CD14-positive monocyte (primary cell): ENCODE results near the gene GPR68. TPM values are rescaled to one million over a fixed set of nuclear protein-coding genes. Genes with fewer than 3 reads are reported as not detected.

Experiments used
- DNase-seq, 3 donors: peaks; one replicate each; pipeline ENCODE4 v3.0.0-alpha.2; 2011 to 2022
- H2AFZ ChIP-seq: 2 replicates; pipeline ENCODE4 v1.6.0; 2012; ENCODE audit warnings: mild to moderate bottlenecking, low read depth, low read length, inconsistent platforms; ENCODE audit not compliant: insufficient read depth, poor library complexity, severe bottlenecking
- H3K27ac ChIP-seq, 2 donors: 1 replicate in 1 of 2; 2 replicates in 1 of 2; pipeline ENCODE4 v1.5.1; 2012 to 2013; ENCODE audit warnings: low read length in 2 of 2, control low read depth in 1 of 2, inconsistent platforms in 1 of 2, low read depth in 1 of 2, mild to moderate bottlenecking in 1 of 2
- H3K27me3 ChIP-seq, 2 donors: one replicate each; pipeline versions ENCODE4 v1.6.0 to v1.6.1; 2011 to 2013; ENCODE audit warnings: low read length in 2 of 2; ENCODE audit not compliant: control insufficient read depth in 2 of 2, insufficient read depth in 2 of 2
- H3K36me3 ChIP-seq, 2 donors: replicated peaks in 1 of 2; 1 replicate in 1 of 2; 2 replicates in 1 of 2; pipeline versions ENCODE4 v1.5.1 to v1.6.1; 2012 to 2013; ENCODE audit warnings: low read length in 2 of 2, control low read depth in 1 of 2, inconsistent platforms in 1 of 2, mild to moderate bottlenecking in 1 of 2; ENCODE audit not compliant: insufficient read depth in 2 of 2, control insufficient read depth in 1 of 2
- H3K4me1 ChIP-seq, 2 donors: 1 replicate in 1 of 2; 2 replicates in 1 of 2; pipeline versions ENCODE4 v1.5.1 to v1.6.1; 2012 to 2013; ENCODE audit warnings: low read length in 2 of 2, control low read depth in 1 of 2, inconsistent platforms in 1 of 2, mild to moderate bottlenecking in 1 of 2, moderate library complexity in 1 of 2; ENCODE audit not compliant: insufficient read depth in 2 of 2, control insufficient read depth in 1 of 2
- H3K4me2 ChIP-seq: replicated peaks from 2 replicates; pipeline ENCODE3; 2012; ENCODE audit warnings: low read length, moderate library complexity, mild to moderate bottlenecking; ENCODE audit not compliant: poor library complexity, severe bottlenecking; ENCODE audit errors: extremely low read depth
- H3K4me3 ChIP-seq, 3 experiments: fragments of 200-600 bp in 1 of 3; sonication (generic) in 1 of 3; replicated peaks in 1 of 3; 1 replicate in 2 of 3; 2 replicates in 1 of 3; pipeline ENCODE4 v1.5.1; 2011 to 2013; ENCODE audit warnings: low read length in 3 of 3, mild to moderate bottlenecking in 3 of 3, control low read depth in 2 of 3, low read depth in 2 of 3, inconsistent platforms in 1 of 3, moderate library complexity in 1 of 3
- H3K79me2 ChIP-seq: 2 replicates; pipeline ENCODE4 v1.6.0; 2012; ENCODE audit warnings: mild to moderate bottlenecking, control low read depth, inconsistent platforms, low read length, moderate library complexity; ENCODE audit not compliant: insufficient read depth
- H3K9ac ChIP-seq: 2 replicates; pipeline ENCODE4 v1.6.0; 2017; ENCODE audit warnings: low read length, mild to moderate bottlenecking; ENCODE audit not compliant: insufficient read depth, poor library complexity, severe bottlenecking
- H3K9me3 ChIP-seq, 2 donors: replicated peaks in 1 of 2; 1 replicate in 1 of 2; 2 replicates in 1 of 2; pipeline versions ENCODE4 v1.5.1 to v1.6.1; 2012 to 2013; ENCODE audit warnings: low read length in 2 of 2, control low read depth in 1 of 2; ENCODE audit not compliant: control insufficient read depth in 1 of 2, insufficient read depth in 1 of 2
- H4K20me1 ChIP-seq: 2 replicates; pipeline ENCODE4 v1.6.0; 2012; ENCODE audit warnings: mild to moderate bottlenecking, low read length, control low read depth, moderate library complexity; ENCODE audit not compliant: insufficient read depth
- H3K27ac Mint-ChIP-seq, 7 donors: one replicate each; pipeline ENCODE4 v1.8.0; 2020; ENCODE audit warnings: mild to moderate bottlenecking in 7 of 7, mixed read lengths in 7 of 7, moderate library complexity in 6 of 7, inconsistent platforms in 2 of 7
- H3K27me3 Mint-ChIP-seq, 3 donors: one replicate each; pipeline ENCODE4 v1.8.0; 2021 to 2022; ENCODE audit warnings: low read depth in 3 of 3, mild to moderate bottlenecking in 3 of 3, mixed read lengths in 3 of 3, moderate library complexity in 3 of 3, inconsistent platforms in 1 of 3
- H3K36me3 Mint-ChIP-seq, 2 donors: one replicate each; pipeline ENCODE4 v1.8.0; 2020; ENCODE audit warnings: mixed read lengths in 2 of 2, inconsistent platforms in 1 of 2, mild to moderate bottlenecking in 1 of 2
- H3K4me1 Mint-ChIP-seq: one replicate; pipeline ENCODE4 v1.8.0; 2020; ENCODE audit warnings: mild to moderate bottlenecking, mixed read lengths
- H3K4me3 Mint-ChIP-seq, 2 donors: one replicate each; pipeline ENCODE4 v1.8.0; 2020; ENCODE audit warnings: mild to moderate bottlenecking in 2 of 2, mixed read lengths in 2 of 2, moderate library complexity in 1 of 2
- H3K9me3 Mint-ChIP-seq, 7 donors: one replicate each; pipeline ENCODE4 v1.8.0; 2020 to 2022; ENCODE audit warnings: mixed read lengths in 7 of 7, mild to moderate bottlenecking in 6 of 7, moderate library complexity in 6 of 7, inconsistent platforms in 2 of 7
- CTCF ChIP-seq: fragments of 200-600 bp; IDR thresholded peaks from one replicate; pipeline ENCODE4 v1.8.0; 2022; ENCODE audit warnings: antibody characterized with exemption, mild to moderate bottlenecking
- WGBS: methylation state at CpG from one replicate; pipeline ENCODE4 v1.1.5; 2013; ENCODE audit warnings: missing lambda C conversion rate; ENCODE audit not compliant: insufficient coverage; 5-methylcytosine and 5-hydroxymethylcytosine counted together
- intact Hi-C, 2 donors: fragments of 100-400 bp; cut with micrococcal nuclease; formaldehyde crosslinking; loops; one replicate each; pipeline versions ENCODE4 v1.15.0 to v1.15.1; 2023
- polyA plus RNA-seq, 3 donors: library from polyadenylated mRNA; depleted of rRNA in 1 of 3; unstranded in 2 of 3; stranded (reverse) in 1 of 3; fragments of 300-500 nt in 2 of 3; fragments of >200 nt in 1 of 3; fragmentation: Illumina TruSeq in 2 of 3; gene quantifications; 1 replicate in 2 of 3; 2 replicates in 1 of 3; pipeline ENCODE4 v1.2.3, GENCODE V29; 2012 to 2021

Gene GPR68
- polyA plus RNA-seq, 3 donors: 0.05 to 0.07 TPM; not detected in 1

GRCh38 chr14:91274796-91275195 is 30.3 kb upstream of the GPR68 start:
- H3K9me3 ChIP-seq: no peaks in the 10 kb centered on the region
- H3K36me3 ChIP-seq: peaks cover 90 to 96% of the 10 kb centered on the region in 2 donors
- no peak for DNase-seq
- 91% methylated on average over 8 of the region's 9 CpGs for WGBS
- no peaks in the 10 kb centered on the region for H3K27me3 ChIP-seq
- peaks cover 66% of the 10 kb centered on the region for H4K20me1 ChIP-seq
- H3K36me3 Mint-ChIP-seq: peaks cover 78 to 93% of the 10 kb centered on the region in 2 donors
- H3K4me3 ChIP-seq: no peak overlapping the region
- no peaks in the 10 kb centered on the region for H3K4me1 Mint-ChIP-seq
- H3K27me3 Mint-ChIP-seq: no peaks in the 10 kb centered on the region
- no peak overlapping the region for H3K9ac ChIP-seq
- H3K4me1 ChIP-seq: no peaks in the 10 kb centered on the region
- TF ChIP-seq CTCF: no peak
- H3K4me3 Mint-ChIP-seq: no peak overlapping the region
- peak overlapping the region in 1 of 2 donors; percentile 31 for H3K27ac ChIP-seq
- H3K27ac Mint-ChIP-seq: peak overlapping the region in 1 of 7 donors; percentile 75
- H2AFZ ChIP-seq: no peak overlapping the region
- intact Hi-C loops: no loop called here
- no peaks in the 10 kb centered on the region for H3K79me2 ChIP-seq
- no peaks in the 10 kb centered on the region for H3K9me3 Mint-ChIP-seq
- H3K4me2 ChIP-seq: no peak overlapping the region

DNA sequence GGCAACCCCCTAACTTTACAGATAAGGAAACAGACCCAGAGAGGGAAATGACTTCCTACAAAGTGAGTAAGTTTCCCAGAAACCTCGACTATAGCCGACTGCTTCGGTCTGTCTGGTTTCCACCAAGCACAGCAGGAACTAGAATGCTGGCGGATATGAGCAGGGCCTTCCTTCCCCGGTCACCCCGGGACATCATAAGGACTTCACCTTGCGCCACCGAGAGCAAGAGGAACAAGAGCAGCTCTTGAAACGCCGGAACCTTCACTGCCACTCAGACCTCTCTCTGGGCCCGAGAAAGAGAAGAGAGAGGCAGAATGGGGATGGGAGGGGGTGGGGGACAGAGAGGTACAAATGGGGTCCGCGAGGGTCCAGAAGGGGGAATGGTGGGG is 29.4 kb upstream of the GPR68 start:
- H3K9me3 ChIP-seq: no peaks in the 10 kb centered on the region
- H2AFZ ChIP-seq: no peak overlapping the region
- Mint-ChIP-seq H3K4me1 (no peaks in the 10 kb centered on the region), H3K27me3 (peaks cover 0 to 1% (median 0%) of the 10 kb centered on the region in 3 donors), H3K27ac (peak overlapping the region in 2 of 7 donors; percentile 10 to 54), H3K9me3 (no peaks in the 10 kb centered on the region), H3K36me3 (peaks cover 77 to 93% of the 10 kb centered on the region in 2 donors), H3K4me3 (no peak overlapping the region)
- no peak for TF ChIP-seq CTCF
- intact Hi-C loops: no loop called here
- H3K27me3 ChIP-seq: no peaks in the 10 kb centered on the region
- 81% methylated on average over 6 of the region's 13 CpGs for WGBS
- no peak overlapping the region for H3K27ac ChIP-seq
- no peak for DNase-seq
- no peak overlapping the region for H3K4me3 ChIP-seq
- no peak overlapping the region for H3K9ac ChIP-seq
- H3K4me2 ChIP-seq: no peak overlapping the region
- H3K4me1 ChIP-seq: no peaks in the 10 kb centered on the region
- H3K79me2 ChIP-seq: no peaks in the 10 kb centered on the region
- H3K36me3 ChIP-seq: peaks cover 85 to 96% of the 10 kb centered on the region in 2 donors
- peaks cover 73% of the 10 kb centered on the region for H4K20me1 ChIP-seq
